B cell (primary cell): ENCODE measurements around the gene DR1.

ENCODE experiments used
- CTCF ChIP-seq: fragments of 200-600 bp; IDR thresholded peaks from one replicate; pipeline ENCODE4 v1.8.0; 2022; ENCODE audit warnings: antibody characterized with exemption, mild to moderate bottlenecking
- EZH2 ChIP-seq: IDR thresholded peaks from 2 replicates; pipeline ENCODE4 v1.6.1; 2012; ENCODE audit warnings: borderline replicate concordance, low read depth, mild to moderate bottlenecking, moderate library complexity, low read length; ENCODE audit not compliant: insufficient read depth, poor library complexity, severe bottlenecking

GRCh38 chr1:93306920-93307319, 38.8 kb upstream of the DR1 start:
- no peak for TF ChIP-seq CTCF
- no peak for TF ChIP-seq EZH2
